Measurements from ENCODE around the gene AMY2A.
"Not testable (repeated sequence)": the region's sequence is repeated elsewhere in the genome, so short reads cannot be mapped to it uniquely, and the experiment has no call there.

The AMY2A gene

GRCh38 chr1:103643908-103644307 is 26.7 kb downstream of the AMY2A start:
- not testable (repeated sequence) for H3K4me3 ChIP-seq (ENCODE audit: low read depth in 1 of 2, low read length in 2 of 2); H3K9ac ChIP-seq (ENCODE audit: low read length); H3K9me3 ChIP-seq (ENCODE audit: low read length); H3K4me1 ChIP-seq (ENCODE audit: insufficient read depth, low read length); H3K27ac ChIP-seq (ENCODE audit: low read depth, low read length); H3K36me3 ChIP-seq (ENCODE audit: insufficient read depth, low read length); H3K27me3 ChIP-seq (ENCODE audit: control insufficient read depth in 1 of 2, insufficient read depth in 2 of 2, low read length in 2 of 2)

- H3K36me3 ChIP-seq (ENCODE audit: insufficient read depth, low read length); H3K4me1 ChIP-seq (ENCODE audit: insufficient read depth, low read length); H3K9me3 ChIP-seq (ENCODE audit: low read length); H3K9ac ChIP-seq (ENCODE audit: low read length); H3K4me3 ChIP-seq (ENCODE audit: low read depth in 1 of 2, low read length in 2 of 2); H3K27ac ChIP-seq (ENCODE audit: low read depth, low read length); H3K27me3 ChIP-seq (ENCODE audit: control insufficient read depth in 1 of 2, insufficient read depth in 2 of 2, low read length in 2 of 2): not testable (repeated sequence)
Measured at GRCh38 chr1:103650305-103650704, 33.1 kb downstream of the AMY2A start.

DNA sequence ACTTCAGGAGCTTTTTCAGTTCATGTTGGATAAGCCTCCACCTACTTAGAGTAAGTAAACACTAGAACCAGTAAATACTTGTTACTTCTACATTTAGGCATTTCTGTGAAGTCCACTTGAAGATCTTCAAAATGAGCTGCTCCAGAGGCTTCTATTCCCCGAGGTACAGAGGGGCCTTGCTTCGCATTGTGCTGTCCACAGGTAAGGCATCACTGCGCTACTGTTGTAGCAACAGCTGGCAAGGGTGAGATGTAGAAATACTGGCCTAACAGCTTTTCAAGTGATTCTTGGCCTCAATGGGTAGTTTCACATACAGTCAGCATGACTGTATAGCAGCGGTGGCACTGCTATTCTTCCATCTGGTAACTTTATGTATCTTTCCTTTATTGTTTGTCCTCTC is 33.7 kb downstream of the AMY2A start:
- H3K4me3 ChIP-seq (ENCODE audit: low read depth in 1 of 2, low read length in 2 of 2); H3K27ac ChIP-seq (ENCODE audit: low read depth, low read length); H3K4me1 ChIP-seq (ENCODE audit: insufficient read depth, low read length); H3K27me3 ChIP-seq (ENCODE audit: control insufficient read depth in 1 of 2, insufficient read depth in 2 of 2, low read length in 2 of 2); H3K36me3 ChIP-seq (ENCODE audit: insufficient read depth, low read length); H3K9me3 ChIP-seq (ENCODE audit: low read length); H3K9ac ChIP-seq (ENCODE audit: low read length): not testable (repeated sequence)

DNA sequence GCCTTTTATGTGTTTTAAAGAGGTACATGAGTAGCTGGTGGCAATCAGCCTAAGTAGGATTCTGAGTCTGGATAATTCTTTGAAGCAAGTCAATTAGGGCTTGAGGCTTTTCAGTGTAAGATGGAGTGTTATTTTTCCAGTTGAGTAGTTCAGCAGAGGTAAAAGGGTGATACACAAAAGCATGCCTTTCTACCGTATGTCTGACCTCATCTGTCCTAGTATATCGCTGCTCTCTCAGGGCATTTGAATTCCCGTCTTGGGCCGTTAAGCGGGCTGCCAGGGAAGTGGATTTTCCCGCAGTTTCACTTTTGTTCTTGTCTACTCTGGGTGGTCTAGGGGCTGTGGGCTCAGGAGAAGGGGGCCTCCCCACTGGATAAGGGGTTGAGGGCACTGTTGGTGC is 36.9 kb downstream of the AMY2A start:
- H3K4me1 ChIP-seq (ENCODE audit: insufficient read depth, low read length); H3K36me3 ChIP-seq (ENCODE audit: insufficient read depth, low read length); H3K27me3 ChIP-seq (ENCODE audit: control insufficient read depth in 1 of 2, insufficient read depth in 2 of 2, low read length in 2 of 2); H3K9ac ChIP-seq (ENCODE audit: low read length); H3K4me3 ChIP-seq (ENCODE audit: low read depth in 1 of 2, low read length in 2 of 2); H3K27ac ChIP-seq (ENCODE audit: low read depth, low read length); H3K9me3 ChIP-seq (ENCODE audit: low read length): not testable (repeated sequence)

GRCh38 chr1:103655460-103655859 is 38.2 kb downstream of the AMY2A start, which contains the start of gene AMY1A:
Gene AMY1A, plus strand, starts transcription at chr1:103655760. Its CDS starts 571 bp downstream, at chr1:103656331.
- H3K9ac ChIP-seq (ENCODE audit: low read length); H3K36me3 ChIP-seq (ENCODE audit: insufficient read depth, low read length); H3K9me3 ChIP-seq (ENCODE audit: low read length); H3K4me3 ChIP-seq (ENCODE audit: low read depth in 1 of 2, low read length in 2 of 2); H3K4me1 ChIP-seq (ENCODE audit: insufficient read depth, low read length); H3K27me3 ChIP-seq (ENCODE audit: control insufficient read depth in 1 of 2, insufficient read depth in 2 of 2, low read length in 2 of 2); H3K27ac ChIP-seq (ENCODE audit: low read depth, low read length): not testable (repeated sequence)

All from muscle layer of colon (tissue), 2 donors.